B cell (primary cell): ENCODE data around the gene HS2ST1.

Experiments
- CTCF ChIP-seq: fragments of 200-600 bp; IDR thresholded peaks from one replicate; pipeline ENCODE4 v1.8.0; 2022; ENCODE audit warnings: antibody characterized with exemption, mild to moderate bottlenecking
- EZH2 ChIP-seq: IDR thresholded peaks from 2 replicates; pipeline ENCODE4 v1.6.1; 2012; ENCODE audit warnings: borderline replicate concordance, low read depth, mild to moderate bottlenecking, moderate library complexity, low read length; ENCODE audit not compliant: insufficient read depth, poor library complexity, severe bottlenecking

GRCh38 chr1:87030740-87031690, 116.6 kb downstream of the HS2ST1 start:
- TF ChIP-seq CTCF = no peak
- no peak for TF ChIP-seq EZH2
